K562 (cell line): Measurements from ENCODE around the gene CATSPER1. TPM values are rescaled to one million over a fixed set of nuclear protein-coding genes. Genes with fewer than 3 reads are reported as not detected.
A peak's percentile ranks its signal among the peaks of the same experiment; 100 is the strongest.

Experiments used
- ATAC-seq: fragments of 200-7000 bp; cut with Tn5 transposase; 3 replicates; pipeline ENCODE4 v1.9.1; 2020; ENCODE audit warnings: moderate library complexity
- BruUV-seq: library from RNA; stranded (reverse); fragments of 400-500 nt; replicated peaks from 2 replicates; lab custom pipeline; 2021; lab: Mats Ljungman, UMichigan
- CTCF ChIA-PET: fragments of 300-600 bp; formaldehyde crosslinking; extraction: SDS; loops from one replicate; lab custom pipeline; 2021; ENCODE audit warnings: low intra/inter-chr PET ratio; lab: Yijun Ruan, JAX
- POLR2A ChIA-PET: fragments of 300-600, 350-650 bp; sonication (Branson Sonifier 250); formaldehyde crosslinking; extraction: SDS; loops from one replicate; lab custom pipeline; 2021; ENCODE audit warnings: antibody characterized with exemption, inconsistent platforms; lab: Yijun Ruan, JAX
- DNase-seq, 4 experiments: peaks; one replicate each; pipeline versions ENCODE4 v3.0.0 to v3.0.0-alpha.2; 2011 to 2018; ENCODE audit warnings: low spot score in 3 of 4, mixed read lengths in 3 of 4; ENCODE audit errors: extremely low read depth in 1 of 4
- FAIRE-seq: peaks from 2 replicates; lab custom pipeline; 2011; peaks lifted over from hg19 to GRCh38; lab: Jason Lieb, UNC
- H2AFZ ChIP-seq: 2 replicates; pipeline ENCODE4 v1.6.0; 2011; ENCODE audit warnings: low read depth, low read length, control low read depth, inconsistent platforms
- H3K27ac ChIP-seq: fragments of 200-600 bp; 3 replicates; pipeline ENCODE4 v1.8.0; 2011; ENCODE audit warnings: low read depth, mild to moderate bottlenecking, control low read depth, inconsistent platforms, low read length, moderate library complexity, mixed read lengths; ENCODE audit errors: extremely low read depth
- H3K27me3 ChIP-seq, 2 experiments: fragments of 300-600 bp in 1 of 2; 2 replicates in 1 of 2; 3 replicates in 1 of 2; pipeline versions ENCODE4 v1.6.0 to v1.8.0; 2011; ENCODE audit warnings: inconsistent platforms in 2 of 2, low read length in 2 of 2, mild to moderate bottlenecking in 1 of 2, mixed read lengths in 1 of 2, moderate library complexity in 1 of 2; ENCODE audit not compliant: control insufficient read depth in 2 of 2, insufficient read depth in 2 of 2
- H3K36me3 ChIP-seq: fragments of 300-600 bp; 3 replicates; pipeline ENCODE4 v1.8.0; 2011; ENCODE audit warnings: mild to moderate bottlenecking, low read length, inconsistent platforms; ENCODE audit not compliant: control insufficient read depth, insufficient read depth
- H3K4me1 ChIP-seq, 2 experiments: fragments of 200-600 bp in 1 of 2; replicated peaks in 1 of 2; 2 replicates in 1 of 2; 3 replicates in 1 of 2; pipeline versions ENCODE4 v1.5.1 to v1.8.0; 2011; ENCODE audit warnings: inconsistent platforms in 2 of 2, low read length in 2 of 2, mild to moderate bottlenecking in 1 of 2, mixed read lengths in 1 of 2, moderate library complexity in 1 of 2; ENCODE audit not compliant: control insufficient read depth in 2 of 2, insufficient read depth in 2 of 2
- H3K4me2 ChIP-seq: 2 replicates; pipeline ENCODE4 v1.6.1; 2011; ENCODE audit warnings: low read length, control low read depth, inconsistent platforms, mixed read lengths; ENCODE audit not compliant: insufficient read depth
- H3K4me3 ChIP-seq: fragments of 200-600 bp; sonication (generic), shearing (Covaris generic); 2 replicates; pipeline ENCODE4 v1.5.1; 2016; ENCODE audit warnings: control low read depth, inconsistent platforms
- H3K79me2 ChIP-seq: fragments of 200-600 bp; 3 replicates; pipeline ENCODE4 v1.8.0; 2011; ENCODE audit warnings: low read length, inconsistent platforms; ENCODE audit not compliant: control insufficient read depth, insufficient read depth
- H3K9ac ChIP-seq, 2 experiments: 2 replicates each; pipeline versions ENCODE4 v1.6.0 to v1.6.1; 2011; ENCODE audit warnings: low read depth in 2 of 2, low read length in 2 of 2, control low read depth in 1 of 2, inconsistent platforms in 1 of 2, mild to moderate bottlenecking in 1 of 2, mixed read lengths in 1 of 2; ENCODE audit not compliant: insufficient read depth in 1 of 2
- H3K9me1 ChIP-seq: one replicate; pipeline ENCODE4 v1.6.0; 2011; ENCODE audit warnings: inconsistent platforms, mild to moderate bottlenecking, low read length, moderate library complexity; ENCODE audit not compliant: control insufficient read depth, insufficient read depth
- H3K9me3 ChIP-seq: replicated peaks from 2 replicates; pipeline ENCODE4 v1.5.1; 2011; ENCODE audit warnings: low read depth, low read length, inconsistent platforms; ENCODE audit not compliant: control insufficient read depth, insufficient read depth
- H4K20me1 ChIP-seq: replicated peaks from 2 replicates; pipeline ENCODE4 v1.6.1; 2011; ENCODE audit warnings: low read length, inconsistent platforms, mixed read lengths; ENCODE audit not compliant: control insufficient read depth, insufficient read depth
- CTCFL ChIP-seq: IDR thresholded peaks from 2 replicates; pipeline ENCODE4 v1.6.1; 2011; ENCODE audit warnings: borderline replicate concordance, low read depth, mild to moderate bottlenecking, moderate library complexity, low read length; ENCODE audit not compliant: insufficient read depth, poor library complexity, severe bottlenecking
- KAT8 ChIP-seq: fragments of 450-650 bp; IDR thresholded peaks from 2 replicates; pipeline ENCODE4 v1.6.1; 2016; ENCODE audit warnings: low read depth, mild to moderate bottlenecking
- MXD1 ChIP-seq: fragments of 250-450 bp; sonication (Bioruptor Pico); IDR thresholded peaks from 2 replicates; pipeline ENCODE4 v1.8.0; 2021; ENCODE audit warnings: borderline replicate concordance, mild to moderate bottlenecking, moderate library complexity; ENCODE audit not compliant: poor library complexity, severe bottlenecking
- PREB ChIP-seq: sonication (generic); formaldehyde crosslinking; IDR thresholded peaks from 2 replicates; pipeline ENCODE4 v1.8.1; 2023; ENCODE audit warnings: mild to moderate bottlenecking, missing genetic modification reagents
- RBM25 ChIP-seq: fragments of 200-400 bp; formaldehyde crosslinking; IDR thresholded peaks from 2 replicates; pipeline ENCODE4 v1.6.1; 2018; ENCODE audit warnings: low read length, low read depth, moderate library complexity; ENCODE audit not compliant: severe bottlenecking
- STAT5A ChIP-seq: IDR thresholded peaks from 2 replicates; pipeline ENCODE4 v1.6.1; 2012; ENCODE audit warnings: low read length, inconsistent platforms, borderline replicate concordance
- ZFX ChIP-seq: sonication (generic); formaldehyde crosslinking; IDR thresholded peaks from 2 replicates; pipeline ENCODE4 v1.8.0; 2022; ENCODE audit warnings: mild to moderate bottlenecking, missing genetic modification reagents, moderate library complexity
- WGBS: fragments of 100-300 bp; shearing (Covaris generic); methylation state at CpG from one replicate; pipeline ENCODE4 v1.1.6; 2016; ENCODE audit warnings: low coverage, mixed read lengths; ENCODE audit not compliant: insufficient coverage; ENCODE audit errors: missing lambda C conversion rate; 5-methylcytosine and 5-hydroxymethylcytosine counted together
- in situ Hi-C: fragments of 300-500 bp; cut with MboI; formaldehyde crosslinking; loops from 4 replicates; pipeline ENCODE4 v1.15.0; 2018; ENCODE audit warnings: inconsistent platforms, mixed read lengths
- intact Hi-C: fragments of 100-400 bp; cut with micrococcal nuclease; formaldehyde crosslinking; loops from 2 replicates; pipeline ENCODE4 v1.14.2; 2022
- polyA plus RNA-seq, 8 experiments: library from polyadenylated mRNA; depleted of rRNA in 4 of 8; stranded (reverse) in 5 of 8; unstranded in 3 of 8; fragments of >200 nt; fragmentation: Nextera tagmentation in 2 of 8; fragmentation: Illumina TruSeq in 1 of 8; extraction: Ambion mirVana in 2 of 8; extraction: Trizol in 1 of 8; gene quantifications; 2 replicates each; pipeline versions ENCODE4 v1.2.1 to v1.2.3, GENCODE V29; 2011 to 2014; ENCODE audit warnings: inconsistent platforms in 1 of 8, missing spikeins in 1 of 8
- total RNA-seq, 7 experiments: library from RNA; depleted of rRNA in 6 of 7; stranded (reverse); fragments of >200 nt in 6 of 7; fragmentation: Illumina TruSeq in 2 of 7; extraction: Trizol in 2 of 7; gene quantifications; 2 replicates each; pipeline versions ENCODE4 v1.2.1 to v1.2.3, GENCODE V29; 2011 to 2021; ENCODE audit warnings: low replicate concordance in 1 of 7

The CATSPER1 gene
- total and polyA plus RNA-seq, 9 of the 15 experiments (the other 6 are each of a cell fraction or from before 2014, with no cell fraction given) = 0.21 to 3.3 (median 0.76) TPM

- 76% methylated on average over 14 of the region's 39 CpGs for WGBS
- POLR2A ChIA-PET = interaction anchor here (1.0 kb wide), 1 partner anchor 11 kb away, joined by 3 read pairs; no protein-coding TSS in a partner anchor
- peaks cover 21% of the 10 kb centered on the region for H3K79me2 ChIP-seq
- DNase-seq (no peak), FAIRE-seq (no peak), ATAC-seq (no peak)
- no peak within 1 kb of the TSS for H2AFZ ChIP-seq
- H3K4me2 ChIP-seq = no peak within 1 kb of the TSS
- H3K27ac ChIP-seq = no peak within 1 kb of the TSS
- no peak within 1 kb of the TSS for H3K4me3 ChIP-seq
- in situ Hi-C loops (no loop called here), intact Hi-C loops (no loop called here)
- no peaks in the 10 kb centered on the region for H3K27me3 ChIP-seq
- TF ChIP-seq STAT5A = no peak
- H3K36me3 ChIP-seq = peaks cover 13% of the 10 kb centered on the region; the same call in 1 of the 3 replicates
- no peaks in the 10 kb centered on the region for H4K20me1 ChIP-seq
- BruUV-seq = no TSS peak
- H3K9me3 ChIP-seq = no peaks in the 10 kb centered on the region
- H3K9ac ChIP-seq = no peak within 1 kb of the TSS
- CTCF ChIA-PET = no interaction called here
- H3K4me1 ChIP-seq = peaks cover 16 to 33% of the 10 kb centered on the region in 2 experiments
- H3K9me1 ChIP-seq = no peaks in the 10 kb centered on the region
These were observed 22.5 kb upstream of the CATSPER1 start, which contains the start of gene GAL3ST3 for GRCh38 chr11:66048547-66049323. Gene GAL3ST3 (minus strand): TSS chr11:66049161. CDS start chr11:66045415, 3,746 bp downstream.

GRCh38 chr11:66047541-66048365 lies 21.5 kb upstream of the CATSPER1 start:
- intact Hi-C loops = no loop called here
- Histone ChIP-seq H3K9me3 (no peaks in the 10 kb centered on the region), H2AFZ (no peak overlapping the region), H3K4me1 (peaks cover 11 to 25% of the 10 kb centered on the region in 2 experiments), H3K27ac (no peak overlapping the region), H4K20me1 (no peaks in the 10 kb centered on the region), H3K79me2 (peaks cover 12% of the 10 kb centered on the region), H3K27me3 (no peaks in the 10 kb centered on the region), H3K4me2 (no peak overlapping the region), H3K9me1 (no peaks in the 10 kb centered on the region), H3K36me3 (peaks cover 3% of the 10 kb centered on the region; the same call in 1 of the 3 replicates), H3K9ac (peak overlapping the region in 1 of 2 experiments; percentile 59; a peak in 1 of 4 replicates), H3K4me3 (no peak overlapping the region)
- no peak for DNase-seq
- BruUV-seq = no TSS peak
- 30% methylated on average over 11 of the region's 11 CpGs for WGBS
- POLR2A ChIA-PET = interaction anchor here (0.6 to 1.0 kb wide), 3 partner anchors 12 to 194 kb away, joined by 3 read pairs; no protein-coding TSS in a partner anchor
- in situ Hi-C loops = no loop called here
- no peak for ATAC-seq
- CTCF ChIA-PET = no interaction called here
- no peak for FAIRE-seq
- no peak for TF ChIP-seq CTCFL
- TF ChIP-seq ZFX = no peak
- TF ChIP-seq PREB (CRISPR knock-in tag) = no peak
- TF ChIP-seq RBM25 = no peak
- TF ChIP-seq KAT8 = no peak
- TF ChIP-seq MXD1 (CRISPR knock-in tag) = no peak
